Measurements from ENCODE around the gene SPPL3. TPM values are rescaled to one million over a fixed set of nuclear protein-coding genes. Genes with fewer than 3 reads are reported as not detected.

SPPL3 gene
- total RNA-seq, 1 donor from 2014 or later = 56.8 TPM

GRCh38 chr12:120741476-120742421 lies 162.4 kb downstream of the SPPL3 start:
- H3K4me1 Mint-ChIP-seq = no peaks in the 10 kb centered on the region
- H3K36me3 Mint-ChIP-seq (ENCODE audit: low read depth) = no peaks in the 10 kb centered on the region
- DNase-seq (ENCODE audit: low read depth, low spot score) = no peak
- TF ChIP-seq CTCF (conservative IDR thresholded peaks at IDR 0.05) = no peak
- H3K27me3 Mint-ChIP-seq (ENCODE audit: low read depth) = no peaks in the 10 kb centered on the region
- no peak overlapping the region for H3K27ac Mint-ChIP-seq (ENCODE audit: unreplicated experiment)
- H3K4me3 Mint-ChIP-seq = no peak overlapping the region
- no peaks in the 10 kb centered on the region for H3K9me3 Mint-ChIP-seq

GRCh38 chr12:120740871-120741270 lies 163.3 kb downstream of the SPPL3 start:
- TF ChIP-seq CTCF (conservative IDR thresholded peaks at IDR 0.05) = no peak
- no peaks in the 10 kb centered on the region for H3K4me1 Mint-ChIP-seq
- no peak overlapping the region for H3K4me3 Mint-ChIP-seq
- no peak overlapping the region for H3K27ac Mint-ChIP-seq (ENCODE audit: unreplicated experiment)
- no peaks in the 10 kb centered on the region for H3K36me3 Mint-ChIP-seq (ENCODE audit: low read depth)
- no peaks in the 10 kb centered on the region for H3K27me3 Mint-ChIP-seq (ENCODE audit: low read depth)
- DNase-seq (ENCODE audit: low read depth, low spot score) = no peak
- H3K9me3 Mint-ChIP-seq = no peaks in the 10 kb centered on the region

GRCh38 chr12:120739821-120740613 lies 164.1 kb downstream of the SPPL3 start:
- H3K27me3 Mint-ChIP-seq (ENCODE audit: low read depth) = no peaks in the 10 kb centered on the region
- no peak for DNase-seq (ENCODE audit: low read depth, low spot score)
- H3K9me3 Mint-ChIP-seq = no peaks in the 10 kb centered on the region
- no peak overlapping the region for H3K27ac Mint-ChIP-seq (ENCODE audit: unreplicated experiment)
- no peaks in the 10 kb centered on the region for H3K36me3 Mint-ChIP-seq (ENCODE audit: low read depth)
- H3K4me3 Mint-ChIP-seq = no peak overlapping the region
- TF ChIP-seq CTCF (conservative IDR thresholded peaks at IDR 0.05) = no peak
- H3K4me1 Mint-ChIP-seq = no peaks in the 10 kb centered on the region

GRCh38 chr12:120739031-120739762 lies 165.0 kb downstream of the SPPL3 start:
- no peak overlapping the region for H3K4me3 Mint-ChIP-seq
- no peak overlapping the region for H3K27ac Mint-ChIP-seq (ENCODE audit: unreplicated experiment)
- no peaks in the 10 kb centered on the region for H3K4me1 Mint-ChIP-seq
- TF ChIP-seq CTCF (conservative IDR thresholded peaks at IDR 0.05) = no peak
- no peaks in the 10 kb centered on the region for H3K9me3 Mint-ChIP-seq
- no peak for DNase-seq (ENCODE audit: low read depth, low spot score)
- H3K27me3 Mint-ChIP-seq (ENCODE audit: low read depth) = no peaks in the 10 kb centered on the region
- H3K36me3 Mint-ChIP-seq (ENCODE audit: low read depth) = peaks cover 2% of the 10 kb centered on the region

Data from neural crest cell (in vitro differentiated cells).